Smooth muscle cell (in vitro differentiated cells): ENCODE measurements around the gene KRABD2.

Experiments
- DNase-seq: peaks from one replicate; lab custom pipeline; 2025; ENCODE audit not compliant: unreplicated experiment; lab: John Stamatoyannopoulos, UW
- H2AFZ ChIP-seq: fragments of 200-600 bp; sonication (generic); 2 replicates; pipeline ENCODE4 v1.6.0; 2016; ENCODE audit warnings: antibody characterized with exemption, low read depth, mild to moderate bottlenecking
- H3F3A ChIP-seq: fragments of 200-600 bp; sonication (generic); 2 replicates; pipeline ENCODE4 v1.6.0; 2017; ENCODE audit warnings: antibody characterized with exemption, low read depth
- H3K27ac ChIP-seq: fragments of 200-600 bp; sonication (generic); 2 replicates; pipeline ENCODE4 v1.5.1; 2016; ENCODE audit warnings: low read depth, mild to moderate bottlenecking
- H3K27me3 ChIP-seq: fragments of 200-600 bp; sonication (generic); 2 replicates; pipeline ENCODE4 v1.6.1; 2016; ENCODE audit warnings: low read depth, mild to moderate bottlenecking
- H3K36me3 ChIP-seq: fragments of 200-600 bp; sonication (generic); 2 replicates; pipeline ENCODE4 v1.5.1; 2016; ENCODE audit warnings: low read depth
- H3K4me1 ChIP-seq: fragments of 200-600 bp; sonication (generic); 2 replicates; pipeline ENCODE4 v1.5.1; 2016; ENCODE audit warnings: low read depth
- H3K4me2 ChIP-seq: fragments of 200-600 bp; sonication (generic); 2 replicates; pipeline ENCODE4 v1.6.0; 2016; ENCODE audit warnings: mild to moderate bottlenecking
- H3K4me3 ChIP-seq: fragments of 200-600 bp; sonication (generic); 2 replicates; pipeline ENCODE4 v1.5.1; 2016; ENCODE audit warnings: mild to moderate bottlenecking
- H3K79me2 ChIP-seq: fragments of 200-600 bp; sonication (generic); 2 replicates; pipeline ENCODE4 v1.6.0; 2016; ENCODE audit warnings: low read depth, mild to moderate bottlenecking
- H3K9ac ChIP-seq: fragments of 200-600 bp; sonication (generic); 2 replicates; pipeline ENCODE4 v1.6.0; 2016; ENCODE audit warnings: low read depth
- H3K9me3 ChIP-seq: fragments of 200-600 bp; sonication (generic); replicated peaks from 2 replicates; pipeline ENCODE4 v1.5.1; 2016; ENCODE audit warnings: low read depth
- H4K20me1 ChIP-seq: fragments of 200-600 bp; sonication (generic); 2 replicates; pipeline ENCODE4 v1.6.0; 2016; ENCODE audit warnings: low read depth
- CTCF ChIP-seq: fragments of 200-600 bp; sonication (generic); IDR thresholded peaks from 2 replicates; pipeline ENCODE4 v1.5.1; 2017; ENCODE audit warnings: borderline replicate concordance, mild to moderate bottlenecking, antibody characterized with exemption; ENCODE audit not compliant: insufficient read depth, poor library complexity, severe bottlenecking
- WGBS: methylation state at CpG from one replicate; pipeline ENCODE4 v1.1.7; 2016; ENCODE audit warnings: low lambda C conversion rate; 5-methylcytosine and 5-hydroxymethylcytosine counted together

The KRABD2 gene

GRCh38 chr17:8362651-8363332, 13.7 kb downstream of the KRABD2 start:
- no peak for DNase-seq
- H4K20me1 ChIP-seq: no peaks in the 10 kb centered on the region
- H3F3A ChIP-seq: no peaks in the 10 kb centered on the region
- H3K36me3 ChIP-seq: no peaks in the 10 kb centered on the region
- no peak for TF ChIP-seq CTCF
- H2AFZ ChIP-seq: no peak overlapping the region
- H3K27me3 ChIP-seq: no peaks in the 10 kb centered on the region
- no peak overlapping the region for H3K4me2 ChIP-seq
- 86% methylated on average over 4 of the region's 4 CpGs for WGBS
- no peak overlapping the region for H3K27ac ChIP-seq
- no peak overlapping the region for H3K9ac ChIP-seq
- no peak overlapping the region for H3K4me3 ChIP-seq
- peaks cover 3% of the 10 kb centered on the region for H3K4me1 ChIP-seq
- no peaks in the 10 kb centered on the region for H3K9me3 ChIP-seq
- H3K79me2 ChIP-seq: no peaks in the 10 kb centered on the region

DNA sequence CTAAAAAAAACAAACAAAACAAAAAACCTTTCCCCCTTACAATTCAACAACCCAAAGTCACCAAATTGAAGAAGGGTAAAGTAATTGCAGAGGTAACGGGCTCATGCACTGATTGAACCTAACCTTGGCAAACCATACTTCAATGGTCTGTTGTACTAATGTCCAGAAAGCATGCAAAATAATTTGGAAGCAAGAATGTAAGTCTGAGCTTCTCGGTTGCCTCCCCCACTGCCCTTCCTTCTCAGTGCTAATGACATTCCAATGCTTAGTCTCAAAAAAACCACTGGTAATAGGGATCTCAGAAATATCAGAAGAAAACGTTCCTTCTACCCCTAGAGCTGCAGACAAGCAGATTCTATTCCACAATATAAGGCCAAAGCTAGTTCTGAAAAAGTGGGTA, 15.8 kb downstream of the KRABD2 start:
- Histone ChIP-seq H4K20me1 (no peaks in the 10 kb centered on the region), H2AFZ (no peak overlapping the region), H3K9me3 (no peaks in the 10 kb centered on the region), H3K27me3 (no peaks in the 10 kb centered on the region), H3K4me2 (peak overlapping the region; percentile 57), H3K4me1 (no peaks in the 10 kb centered on the region), H3F3A (no peaks in the 10 kb centered on the region), H3K79me2 (no peaks in the 10 kb centered on the region), H3K4me3 (no peak overlapping the region), H3K9ac (no peak overlapping the region), H3K27ac (no peak overlapping the region), H3K36me3 (no peaks in the 10 kb centered on the region)
- 67% methylated on average over 3 of the region's 3 CpGs for WGBS
- no peak for DNase-seq
- TF ChIP-seq CTCF: no peak

DNA sequence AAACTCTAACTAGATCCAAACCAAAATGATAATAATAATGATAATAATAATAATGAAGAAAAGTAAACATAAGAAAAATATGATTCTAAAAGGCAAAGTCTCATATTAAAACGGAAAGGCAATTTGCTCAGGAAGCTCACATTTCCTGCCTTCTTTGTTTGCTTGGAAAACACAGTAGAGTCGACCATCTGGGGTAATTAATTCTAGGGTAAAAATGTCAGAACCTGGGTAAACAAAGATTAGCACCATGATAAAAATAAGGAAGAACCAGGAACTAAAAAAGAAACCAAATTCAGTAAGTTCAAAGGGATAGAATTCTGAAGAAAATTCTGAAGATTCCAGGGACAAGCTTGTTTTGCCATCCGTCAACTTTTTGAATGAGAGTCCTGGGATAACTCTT, 16.2 kb downstream of the KRABD2 start:
- Histone ChIP-seq H3F3A (no peaks in the 10 kb centered on the region), H3K4me2 (peak overlapping the region; percentile 57), H3K36me3 (no peaks in the 10 kb centered on the region), H4K20me1 (no peaks in the 10 kb centered on the region), H3K4me3 (no peak overlapping the region), H3K9ac (no peak overlapping the region), H3K27ac (no peak overlapping the region), H3K27me3 (no peaks in the 10 kb centered on the region), H2AFZ (no peak overlapping the region), H3K4me1 (no peaks in the 10 kb centered on the region), H3K9me3 (no peaks in the 10 kb centered on the region), H3K79me2 (no peaks in the 10 kb centered on the region)
- TF ChIP-seq CTCF: no peak
- WGBS: 46% methylated on average over 3 of the region's 3 CpGs
- DNase-seq: no peak

GRCh38 chr17:8359769-8360168, 16.7 kb downstream of the KRABD2 start:
- H3K9ac ChIP-seq: no peak overlapping the region
- no peaks in the 10 kb centered on the region for H3K9me3 ChIP-seq
- no peak overlapping the region for H3K27ac ChIP-seq
- 43% methylated on average over 5 of the region's 5 CpGs for WGBS
- no peak overlapping the region for H3K4me3 ChIP-seq
- peak overlapping the region; percentile 57 for H3K4me2 ChIP-seq
- no peaks in the 10 kb centered on the region for H3K4me1 ChIP-seq
- no peak overlapping the region for H2AFZ ChIP-seq
- H3K36me3 ChIP-seq: no peaks in the 10 kb centered on the region
- H4K20me1 ChIP-seq: no peaks in the 10 kb centered on the region
- no peaks in the 10 kb centered on the region for H3K27me3 ChIP-seq
- TF ChIP-seq CTCF: no peak
- no peaks in the 10 kb centered on the region for H3F3A ChIP-seq
- no peaks in the 10 kb centered on the region for H3K79me2 ChIP-seq
- no peak for DNase-seq
